Smooth muscle cell (in vitro differentiated cells): ENCODE data around the gene TNFAIP8. TPM values are rescaled to one million over a fixed set of nuclear protein-coding genes. Genes with fewer than 3 reads are reported as not detected.

ENCODE experiments used
- DNase-seq: peaks from one replicate; lab custom pipeline; 2025; ENCODE audit not compliant: unreplicated experiment; lab: John Stamatoyannopoulos, UW
- H2AFZ ChIP-seq: fragments of 200-600 bp; sonication (generic); 2 replicates; pipeline ENCODE4 v1.6.0; 2016; ENCODE audit warnings: antibody characterized with exemption, low read depth, mild to moderate bottlenecking
- H3F3A ChIP-seq: fragments of 200-600 bp; sonication (generic); 2 replicates; pipeline ENCODE4 v1.6.0; 2017; ENCODE audit warnings: antibody characterized with exemption, low read depth
- H3K27ac ChIP-seq: fragments of 200-600 bp; sonication (generic); 2 replicates; pipeline ENCODE4 v1.5.1; 2016; ENCODE audit warnings: low read depth, mild to moderate bottlenecking
- H3K27me3 ChIP-seq: fragments of 200-600 bp; sonication (generic); 2 replicates; pipeline ENCODE4 v1.6.1; 2016; ENCODE audit warnings: low read depth, mild to moderate bottlenecking
- H3K36me3 ChIP-seq: fragments of 200-600 bp; sonication (generic); 2 replicates; pipeline ENCODE4 v1.5.1; 2016; ENCODE audit warnings: low read depth
- H3K4me1 ChIP-seq: fragments of 200-600 bp; sonication (generic); 2 replicates; pipeline ENCODE4 v1.5.1; 2016; ENCODE audit warnings: low read depth
- H3K4me2 ChIP-seq: fragments of 200-600 bp; sonication (generic); 2 replicates; pipeline ENCODE4 v1.6.0; 2016; ENCODE audit warnings: mild to moderate bottlenecking
- H3K4me3 ChIP-seq: fragments of 200-600 bp; sonication (generic); 2 replicates; pipeline ENCODE4 v1.5.1; 2016; ENCODE audit warnings: mild to moderate bottlenecking
- H3K79me2 ChIP-seq: fragments of 200-600 bp; sonication (generic); 2 replicates; pipeline ENCODE4 v1.6.0; 2016; ENCODE audit warnings: low read depth, mild to moderate bottlenecking
- H3K9ac ChIP-seq: fragments of 200-600 bp; sonication (generic); 2 replicates; pipeline ENCODE4 v1.6.0; 2016; ENCODE audit warnings: low read depth
- H3K9me3 ChIP-seq: fragments of 200-600 bp; sonication (generic); replicated peaks from 2 replicates; pipeline ENCODE4 v1.5.1; 2016; ENCODE audit warnings: low read depth
- H4K20me1 ChIP-seq: fragments of 200-600 bp; sonication (generic); 2 replicates; pipeline ENCODE4 v1.6.0; 2016; ENCODE audit warnings: low read depth
- WGBS: methylation state at CpG from one replicate; pipeline ENCODE4 v1.1.7; 2016; ENCODE audit warnings: low lambda C conversion rate; 5-methylcytosine and 5-hydroxymethylcytosine counted together
- polyA plus RNA-seq: library from polyadenylated mRNA; unstranded; fragments of >200 nt; fragmentation: Nextera tagmentation; extraction: Ambion mirVana; gene quantifications from 2 replicates; pipeline ENCODE4 v1.2.1, GENCODE V29; 2016
- total RNA-seq: library from RNA; depleted of rRNA; stranded (reverse); fragments of >200 nt; gene quantifications from 2 replicates; pipeline ENCODE4 v1.2.3, GENCODE V29; 2014
- TF ChIP-seq, protein P1 (sequence below): fragments of 200-600 bp; sonication (generic); IDR thresholded peaks from 2 replicates; pipeline ENCODE4 v1.5.1; 2017; ENCODE audit warnings: borderline replicate concordance, mild to moderate bottlenecking, antibody characterized with exemption; ENCODE audit not compliant: insufficient read depth, poor library complexity, severe bottlenecking

TNFAIP8 gene
- total and polyA plus RNA-seq, 2 experiments from 2014 or later = 15.7 to 81.2 TPM

DNA sequence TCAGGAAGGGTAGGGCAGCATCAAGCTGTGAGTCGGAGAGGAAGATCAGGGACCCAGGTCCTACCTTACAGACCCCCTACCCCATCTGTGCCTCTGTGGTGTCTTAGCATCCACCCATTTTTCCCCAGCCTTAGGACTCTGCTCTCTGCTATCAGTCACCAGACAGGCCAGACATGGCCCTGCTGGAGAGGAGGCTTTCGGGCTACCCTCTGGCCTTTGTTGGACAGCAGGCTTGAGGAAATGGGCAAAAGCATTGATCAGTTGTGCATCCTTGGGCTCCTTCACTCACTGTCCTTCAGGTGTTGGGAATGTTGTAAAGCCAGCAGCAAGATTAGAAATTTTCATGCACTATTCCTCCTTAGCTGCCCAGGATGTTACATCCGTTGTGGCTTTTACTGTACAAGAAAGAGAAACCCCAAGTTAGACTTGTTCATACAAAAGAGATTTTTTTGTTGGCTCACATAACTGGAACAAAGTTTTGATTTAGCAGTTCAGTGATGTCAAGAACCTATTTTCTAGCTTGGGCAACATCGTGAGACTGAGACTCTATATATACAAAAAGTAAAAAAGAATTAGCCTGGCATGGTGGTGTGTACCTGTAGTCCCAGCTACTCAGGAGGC is 17.4 kb upstream of the TNFAIP8 start:
- Histone ChIP-seq H3K4me3 (no peak overlapping the region), H3K4me2 (no peak overlapping the region), H3K27me3 (no peaks in the 10 kb centered on the region), H3K79me2 (peaks cover 86% of the 10 kb centered on the region), H2AFZ (no peak overlapping the region), H3F3A (no peaks in the 10 kb centered on the region), H4K20me1 (peaks cover 27% of the 10 kb centered on the region), H3K9ac (no peak overlapping the region), H3K9me3 (no peaks in the 10 kb centered on the region), H3K36me3 (no peaks in the 10 kb centered on the region), H3K4me1 (no peaks in the 10 kb centered on the region), H3K27ac (no peak overlapping the region)
- DNase-seq = no peak
- 95% methylated on average over 4 of the region's 4 CpGs for WGBS
- TF ChIP-seq, protein P1, sequence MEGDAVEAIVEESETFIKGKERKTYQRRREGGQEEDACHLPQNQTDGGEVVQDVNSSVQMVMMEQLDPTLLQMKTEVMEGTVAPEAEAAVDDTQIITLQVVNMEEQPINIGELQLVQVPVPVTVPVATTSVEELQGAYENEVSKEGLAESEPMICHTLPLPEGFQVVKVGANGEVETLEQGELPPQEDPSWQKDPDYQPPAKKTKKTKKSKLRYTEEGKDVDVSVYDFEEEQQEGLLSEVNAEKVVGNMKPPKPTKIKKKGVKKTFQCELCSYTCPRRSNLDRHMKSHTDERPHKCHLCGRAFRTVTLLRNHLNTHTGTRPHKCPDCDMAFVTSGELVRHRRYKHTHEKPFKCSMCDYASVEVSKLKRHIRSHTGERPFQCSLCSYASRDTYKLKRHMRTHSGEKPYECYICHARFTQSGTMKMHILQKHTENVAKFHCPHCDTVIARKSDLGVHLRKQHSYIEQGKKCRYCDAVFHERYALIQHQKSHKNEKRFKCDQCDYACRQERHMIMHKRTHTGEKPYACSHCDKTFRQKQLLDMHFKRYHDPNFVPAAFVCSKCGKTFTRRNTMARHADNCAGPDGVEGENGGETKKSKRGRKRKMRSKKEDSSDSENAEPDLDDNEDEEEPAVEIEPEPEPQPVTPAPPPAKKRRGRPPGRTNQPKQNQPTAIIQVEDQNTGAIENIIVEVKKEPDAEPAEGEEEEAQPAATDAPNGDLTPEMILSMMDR = no peak

DNA sequence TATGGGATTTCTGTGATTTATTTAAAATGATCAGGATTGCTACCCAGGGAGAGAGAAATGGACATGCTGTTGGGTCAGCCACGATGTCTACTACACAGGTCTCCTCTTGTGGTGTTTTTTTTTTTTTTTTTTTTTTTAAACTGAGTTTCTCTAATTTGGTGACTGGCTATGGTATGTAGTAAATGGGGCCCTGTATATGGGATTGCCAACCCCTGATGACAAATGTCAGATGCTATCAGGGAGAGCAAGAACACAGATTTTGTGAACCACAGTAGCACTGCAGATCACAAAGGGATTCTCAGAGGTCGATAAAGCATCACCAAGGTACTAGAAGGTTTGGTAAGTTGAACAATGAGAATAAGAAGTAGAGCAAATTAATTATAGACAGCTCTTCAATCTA is 16.5 kb upstream of the TNFAIP8 start:
- Histone ChIP-seq H3K4me2 (no peak overlapping the region), H3K27me3 (no peaks in the 10 kb centered on the region), H3K9ac (no peak overlapping the region), H3K4me1 (no peaks in the 10 kb centered on the region), H3F3A (no peaks in the 10 kb centered on the region), H3K79me2 (peaks cover 90% of the 10 kb centered on the region), H4K20me1 (peaks cover 36% of the 10 kb centered on the region), H3K36me3 (no peaks in the 10 kb centered on the region), H3K27ac (no peak overlapping the region), H3K9me3 (no peaks in the 10 kb centered on the region), H2AFZ (no peak overlapping the region), H3K4me3 (no peak overlapping the region)
- no peak for DNase-seq
- TF ChIP-seq, protein P1 = no peak
- 96% methylated on average over 2 of the region's 2 CpGs for WGBS

DNA sequence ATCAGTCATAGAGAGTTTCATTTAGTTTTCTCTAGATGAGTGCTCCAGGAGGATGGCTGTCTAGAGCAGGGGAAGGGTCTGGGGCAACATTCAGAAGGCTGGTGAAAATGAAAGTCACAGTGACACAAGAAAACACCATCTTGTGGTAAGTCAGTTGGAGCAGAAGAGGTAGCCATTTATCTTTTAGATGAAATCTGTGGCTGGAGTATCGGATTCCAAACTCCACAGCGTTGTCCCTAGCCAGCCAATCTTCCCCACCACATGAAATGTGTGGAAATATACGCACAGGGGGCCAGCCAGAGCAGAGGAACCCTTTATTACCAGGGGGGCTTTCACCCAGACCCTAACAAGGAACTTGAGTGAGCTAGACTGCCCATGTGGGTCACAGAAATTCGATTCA is 15.9 kb upstream of the TNFAIP8 start:
- Histone ChIP-seq H3K9ac (no peak overlapping the region), H4K20me1 (peaks cover 42% of the 10 kb centered on the region), H3K9me3 (no peaks in the 10 kb centered on the region), H3K4me1 (no peaks in the 10 kb centered on the region), H3K36me3 (no peaks in the 10 kb centered on the region), H2AFZ (no peak overlapping the region), H3K27ac (no peak overlapping the region), H3K27me3 (no peaks in the 10 kb centered on the region), H3K79me2 (peaks cover 91% of the 10 kb centered on the region), H3F3A (no peaks in the 10 kb centered on the region), H3K4me2 (no peak overlapping the region), H3K4me3 (no peak overlapping the region)
- DNase-seq = no peak
- TF ChIP-seq, protein P1 = no peak
- 90% methylated on average over 4 of the region's 4 CpGs for WGBS

- DNase-seq = no peak
These were observed 15.1 kb upstream of the TNFAIP8 start for GRCh38 chr5:119340597-119341218.

More at GRCh38 chr5:119340597-119341218, 15.1 kb upstream of the TNFAIP8 start:
- no peaks in the 10 kb centered on the region for H3F3A ChIP-seq
- H3K4me2 ChIP-seq = no peak overlapping the region
- H3K36me3 ChIP-seq = no peaks in the 10 kb centered on the region
- no peaks in the 10 kb centered on the region for H3K4me1 ChIP-seq
- H4K20me1 ChIP-seq = peaks cover 42% of the 10 kb centered on the region
- 95% methylated on average over 11 of the region's 11 CpGs for WGBS
- no peak overlapping the region for H3K9ac ChIP-seq
- H3K79me2 ChIP-seq = peaks cover 90% of the 10 kb centered on the region
- no peak overlapping the region for H3K4me3 ChIP-seq
- H2AFZ ChIP-seq = no peak overlapping the region
- H3K9me3 ChIP-seq = no peaks in the 10 kb centered on the region
- H3K27me3 ChIP-seq = no peaks in the 10 kb centered on the region
- H3K27ac ChIP-seq = no peak overlapping the region
- TF ChIP-seq, protein P1 = no peak
